B cell (primary cell): ENCODE measurements around the gene LYZ. TPM values are rescaled to one million over a fixed set of nuclear protein-coding genes. Genes with fewer than 3 reads are reported as not detected.
A peak's percentile ranks its signal among the peaks of the same experiment; 100 is the strongest.

ENCODE experiments used
- ATAC-seq: fragments of 200-7000 bp; cut with Tn5 transposase; one replicate; pipeline ENCODE4 v1.10.0; 2021; ENCODE audit warnings: low read depth, mild to moderate bottlenecking, moderate number of reproducible peaks, moderate library complexity
- CTCF ChIA-PET: fragments of 350-600 bp; sonication (Branson Sonifier 250); formaldehyde crosslinking; loops from one replicate; lab custom pipeline; 2021; ENCODE audit warnings: antibody characterized with exemption, inconsistent platforms; lab: Charles Lee
- POLR2A ChIA-PET: fragments of 350-600 bp; sonication (Branson Sonifier 250); formaldehyde crosslinking; loops from one replicate; lab custom pipeline; 2021; ENCODE audit warnings: antibody characterized with exemption; lab: Charles Lee
- DNase-seq: peaks from one replicate; pipeline ENCODE4 v3.0.0; 2013
- H2AFZ ChIP-seq: 2 replicates; pipeline ENCODE4 v1.6.1; 2012; ENCODE audit warnings: mild to moderate bottlenecking, low read depth, low read length; ENCODE audit not compliant: insufficient read depth, poor library complexity, severe bottlenecking
- H3K27ac ChIP-seq, 2 donors: 1 replicate in 1 of 2; 2 replicates in 1 of 2; pipeline ENCODE4 v1.5.1; 2012 to 2013; ENCODE audit warnings: low read length in 2 of 2, mild to moderate bottlenecking in 2 of 2, moderate library complexity in 1 of 2
- H3K27me3 ChIP-seq, 4 experiments: fragments of 200-600 bp in 1 of 4; sonication (generic) in 1 of 4; replicated peaks in 1 of 4; 1 replicate in 2 of 4; 2 replicates in 2 of 4; pipeline versions ENCODE4 v1.6.1 to v1.7.0; 2013 to 2016; ENCODE audit warnings: low read length in 3 of 4, mild to moderate bottlenecking in 2 of 4, mixed read lengths in 1 of 4, moderate library complexity in 1 of 4; ENCODE audit not compliant: insufficient read depth in 4 of 4, control insufficient read depth in 3 of 4; ENCODE audit errors: control extremely low read depth in 1 of 4
- H3K36me3 ChIP-seq, 2 experiments: replicated peaks in 1 of 2; 1 replicate in 1 of 2; 2 replicates in 1 of 2; pipeline versions ENCODE4 v1.6.1 to v1.7.1; 2013; ENCODE audit warnings: low read length in 1 of 2; ENCODE audit not compliant: insufficient read depth in 2 of 2, control insufficient read depth in 1 of 2; ENCODE audit errors: control extremely low read depth in 1 of 2, extremely low read depth in 1 of 2
- H3K4me1 ChIP-seq, 2 donors: fragments of 200-600 bp in 1 of 2; sonication (generic) in 1 of 2; 1 replicate in 1 of 2; 2 replicates in 1 of 2; pipeline versions ENCODE4 v1.5.1 to v1.6.1; 2013 to 2017; ENCODE audit warnings: low read length in 2 of 2; ENCODE audit not compliant: control insufficient read depth in 2 of 2, insufficient read depth in 2 of 2
- H3K4me2 ChIP-seq: replicated peaks from 2 replicates; pipeline ENCODE3; 2012; ENCODE audit warnings: mild to moderate bottlenecking, low read depth, low read length; ENCODE audit not compliant: poor library complexity, severe bottlenecking
- H3K4me3 ChIP-seq, 5 experiments: fragments of 200-600 bp in 1 of 5; sonication (generic) in 1 of 5; 1 replicate in 3 of 5; 2 replicates in 2 of 5; pipeline versions ENCODE4 v1.5.1 to v1.7.0; 2011 to 2016; ENCODE audit warnings: low read length in 4 of 5, mild to moderate bottlenecking in 4 of 5, low read depth in 2 of 5, control low read depth in 1 of 5, moderate library complexity in 1 of 5; ENCODE audit not compliant: insufficient read depth in 1 of 5; ENCODE audit errors: control extremely low read depth in 1 of 5, extremely low read depth in 1 of 5
- H3K79me2 ChIP-seq: fragments of 200-600 bp; sonication (generic); one replicate; pipeline ENCODE4 v1.6.0; 2016; ENCODE audit warnings: low read length; ENCODE audit not compliant: control insufficient read depth, insufficient read depth
- H3K9ac ChIP-seq: fragments of 200-600 bp; sonication (generic); 2 replicates; pipeline ENCODE4 v1.6.1; 2017; ENCODE audit warnings: mild to moderate bottlenecking, low read length, moderate library complexity
- H3K9me3 ChIP-seq, 3 donors: one replicate each; pipeline versions ENCODE4 v1.6.1 to v1.7.1; 2013; ENCODE audit warnings: low read length in 2 of 3; ENCODE audit not compliant: control insufficient read depth in 2 of 3, insufficient read depth in 1 of 3; ENCODE audit errors: control extremely low read depth in 1 of 3
- H4K20me1 ChIP-seq: 2 replicates; pipeline ENCODE4 v1.6.0; 2012; ENCODE audit warnings: mild to moderate bottlenecking, low read length; ENCODE audit not compliant: insufficient read depth, control insufficient read depth, poor library complexity, severe bottlenecking
- H3K27ac Mint-ChIP-seq: one replicate; pipeline ENCODE4 v1.8.0; 2021; ENCODE audit warnings: mixed read lengths
- H3K27me3 Mint-ChIP-seq: one replicate; pipeline ENCODE4 v1.8.0; 2021; ENCODE audit warnings: mixed read lengths
- H3K4me1 Mint-ChIP-seq: one replicate; pipeline ENCODE4 v1.8.0; 2021; ENCODE audit warnings: mixed read lengths
- H3K4me3 Mint-ChIP-seq: one replicate; pipeline ENCODE4 v1.8.0; 2021; ENCODE audit warnings: mixed read lengths
- H3K9me3 Mint-ChIP-seq: one replicate; pipeline ENCODE4 v1.8.0; 2022; ENCODE audit warnings: mixed read lengths; ENCODE audit not compliant: insufficient read depth
- EZH2 ChIP-seq: IDR thresholded peaks from 2 replicates; pipeline ENCODE4 v1.6.1; 2012; ENCODE audit warnings: borderline replicate concordance, low read depth, mild to moderate bottlenecking, moderate library complexity, low read length; ENCODE audit not compliant: insufficient read depth, poor library complexity, severe bottlenecking
- WGBS: methylation state at CpG from one replicate; pipeline ENCODE4 v1.1.5; 2013; ENCODE audit warnings: missing lambda C conversion rate; ENCODE audit not compliant: insufficient coverage; 5-methylcytosine and 5-hydroxymethylcytosine counted together
- intact Hi-C: fragments of 100-400 bp; cut with micrococcal nuclease; formaldehyde crosslinking; loops from one replicate; pipeline ENCODE4 v1.10.0; 2022
- polyA plus RNA-seq: library from polyadenylated mRNA; depleted of rRNA; stranded (reverse); fragments of >200 nt; gene quantifications from 2 replicates; pipeline ENCODE4 v1.2.3, GENCODE V29; 2012
- total RNA-seq, 2 donors: library from RNA; stranded (reverse); fragments of 120-200 nt in 1 of 2; gene quantifications; 1 replicate in 1 of 2; 2 replicates in 1 of 2; pipeline versions ENCODE4 v1.2.3 to v1.2.4, GENCODE V29; 2013 to 2022
- TF ChIP-seq, protein P1 (sequence below): fragments of 200-600 bp; IDR thresholded peaks from one replicate; pipeline ENCODE4 v1.8.0; 2022; ENCODE audit warnings: antibody characterized with exemption, mild to moderate bottlenecking

LYZ gene
- total and polyA plus RNA-seq, 2 donors (not counting 1 experiment from before 2014, with no cell fraction given): 8.5 to 22.7 TPM

DNA sequence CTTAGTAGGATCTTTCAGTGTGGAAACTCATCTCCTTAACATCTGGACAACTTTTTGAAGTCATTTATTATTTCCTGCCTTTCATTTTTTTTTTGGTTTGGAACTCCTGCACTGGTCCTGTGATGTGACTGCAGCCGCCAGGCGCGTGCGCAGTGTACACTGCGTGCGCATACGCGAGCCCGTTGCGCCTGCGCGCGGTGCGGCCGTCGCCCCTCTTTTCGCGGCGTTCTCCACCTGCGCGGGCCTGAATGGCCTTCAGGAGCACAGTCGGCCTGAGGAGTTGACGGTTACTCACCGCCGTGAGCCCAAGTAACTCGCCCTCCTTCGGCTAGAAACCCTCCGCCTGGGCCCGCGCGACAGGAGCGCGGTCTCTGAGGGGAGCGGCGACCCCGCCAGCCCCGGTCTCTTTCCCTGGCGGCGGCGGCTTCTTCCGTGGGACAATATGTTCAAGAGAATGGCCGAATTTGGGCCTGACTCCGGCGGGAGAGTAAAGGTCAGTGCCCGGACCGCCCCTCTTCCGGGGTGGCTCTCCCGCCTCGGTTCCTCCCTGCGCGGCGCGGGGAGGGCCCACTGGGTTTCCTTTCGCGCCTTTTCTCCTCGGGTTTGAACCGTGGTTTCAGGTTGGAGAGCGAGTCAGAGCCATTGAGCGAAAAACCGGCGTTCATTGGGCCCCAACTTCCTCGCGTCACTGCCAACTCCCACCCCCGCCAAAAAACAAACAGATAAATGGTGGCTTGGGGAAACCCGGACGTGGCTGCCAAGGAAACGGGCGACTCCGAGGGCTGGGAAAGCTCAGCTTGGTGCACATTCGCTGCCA, 11.6 kb downstream of the LYZ start, which contains the start of gene YEATS4:
TSS of gene YEATS4 (plus strand) at position 213 of the 817 bp plus-strand sequence. CDS start at position 443, 230 bp downstream.
- no peaks in the 10 kb centered on the region for H3K27me3 ChIP-seq
- ATAC-seq (peak; percentile 83), DNase-seq (peak; percentile 93)
- ChIA-PET CTCF (interaction anchor here (0.7 to 4.0 kb wide), 7 partner anchors 12 to 384 kb away, joined by 3 to 172 read pairs (median 24); partner anchors contain the start of genes CCT2 and LYZ), POLR2A (interaction anchor here (0.7 kb wide), 1 partner anchor 26 kb away, joined by 3 read pairs; no protein-coding TSS in a partner anchor)
- no peaks in the 10 kb centered on the region for H3K9me3 Mint-ChIP-seq
- H3K36me3 ChIP-seq: peaks cover 2 to 15% of the 10 kb centered on the region in 2 experiments
- peak within 1 kb of the TSS; percentile 82 for H3K9ac ChIP-seq
- H3K9me3 ChIP-seq: no peaks in the 10 kb centered on the region
- H3K27ac Mint-ChIP-seq: peak within 1 kb of the TSS; percentile 95
- peaks cover 17% of the 10 kb centered on the region for H3K4me1 Mint-ChIP-seq
- peak within 1 kb of the TSS; percentile 88 for H3K4me3 Mint-ChIP-seq
- WGBS: under 1% methylated on average over 70 of the region's 70 CpGs
- no peaks in the 10 kb centered on the region for H4K20me1 ChIP-seq
- H3K27ac ChIP-seq: peak within 1 kb of the TSS; percentile 93 to 96
- H3K4me1 ChIP-seq: peaks cover 10 to 21% of the 10 kb centered on the region in 2 donors
- peaks cover 38% of the 10 kb centered on the region for H3K79me2 ChIP-seq
- TF ChIP-seq EZH2: no peak
- TF ChIP-seq, protein P1, sequence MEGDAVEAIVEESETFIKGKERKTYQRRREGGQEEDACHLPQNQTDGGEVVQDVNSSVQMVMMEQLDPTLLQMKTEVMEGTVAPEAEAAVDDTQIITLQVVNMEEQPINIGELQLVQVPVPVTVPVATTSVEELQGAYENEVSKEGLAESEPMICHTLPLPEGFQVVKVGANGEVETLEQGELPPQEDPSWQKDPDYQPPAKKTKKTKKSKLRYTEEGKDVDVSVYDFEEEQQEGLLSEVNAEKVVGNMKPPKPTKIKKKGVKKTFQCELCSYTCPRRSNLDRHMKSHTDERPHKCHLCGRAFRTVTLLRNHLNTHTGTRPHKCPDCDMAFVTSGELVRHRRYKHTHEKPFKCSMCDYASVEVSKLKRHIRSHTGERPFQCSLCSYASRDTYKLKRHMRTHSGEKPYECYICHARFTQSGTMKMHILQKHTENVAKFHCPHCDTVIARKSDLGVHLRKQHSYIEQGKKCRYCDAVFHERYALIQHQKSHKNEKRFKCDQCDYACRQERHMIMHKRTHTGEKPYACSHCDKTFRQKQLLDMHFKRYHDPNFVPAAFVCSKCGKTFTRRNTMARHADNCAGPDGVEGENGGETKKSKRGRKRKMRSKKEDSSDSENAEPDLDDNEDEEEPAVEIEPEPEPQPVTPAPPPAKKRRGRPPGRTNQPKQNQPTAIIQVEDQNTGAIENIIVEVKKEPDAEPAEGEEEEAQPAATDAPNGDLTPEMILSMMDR: no peak
- H2AFZ ChIP-seq: peak within 1 kb of the TSS; percentile 88
- H3K4me3 ChIP-seq: peak within 1 kb of the TSS; percentile 61 to 99 (median 90)
- no peaks in the 10 kb centered on the region for H3K27me3 Mint-ChIP-seq
- H3K4me2 ChIP-seq: peak within 1 kb of the TSS; percentile 66
- intact Hi-C loops: loop anchor here (1.0 to 10.0 kb wide), 6 partner anchors 111 to 883 kb away; partner anchors contain the start of genes CCT2, CNOT2, CPSF6 and FRS2
